Erythroblast (primary cell): ENCODE data around the gene CCNT1.

Source experiments
- DNase-seq, 2 experiments: peaks; one replicate each; lab custom pipeline; 2025; lab: John Stamatoyannopoulos, UW
- GATA1 ChIP-seq: IDR thresholded peaks from 2 replicates; pipeline ENCODE4 v1.6.1; 2011; ENCODE audit warnings: low read depth, mild to moderate bottlenecking, control low read depth, low read length, moderate library complexity
- POLR2A ChIP-seq: IDR thresholded peaks from 2 replicates; pipeline ENCODE4 v1.6.1; 2011; ENCODE audit warnings: mild to moderate bottlenecking, low read length

The CCNT1 gene

GRCh38 chr12:48640854-48641253 lies 75.7 kb downstream of the CCNT1 start:
- TF ChIP-seq GATA1: no peak
- no peak for TF ChIP-seq POLR2A
- no peak for DNase-seq

- no peak for DNase-seq
- TF ChIP-seq GATA1 (no peak), POLR2A (no peak)
Measured at GRCh38 chr12:48640428-48640827, 76.1 kb downstream of the CCNT1 start.
